ENCODE results near the gene IFNK.
A peak's percentile ranks its signal among the peaks of the same experiment; 100 is the strongest.

The IFNK gene

DNA sequence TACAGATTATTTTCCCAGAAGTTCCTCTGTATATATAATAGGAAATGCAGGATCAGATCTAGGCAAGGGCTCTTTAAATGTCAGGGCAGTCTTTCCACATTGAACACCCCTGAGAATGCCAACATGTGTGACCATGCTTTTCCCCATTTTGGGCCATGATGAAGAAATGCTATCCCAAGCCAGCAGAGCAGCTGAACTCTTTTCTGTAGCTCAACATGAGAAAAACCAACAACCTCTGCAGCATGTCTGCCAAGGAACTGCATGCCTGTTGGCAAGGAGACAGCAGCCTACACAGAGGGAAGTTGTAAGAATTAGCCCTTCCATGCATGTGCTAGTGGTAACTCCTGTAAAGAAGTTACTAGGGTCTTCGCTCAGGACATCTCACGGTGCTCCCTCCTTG is 9.5 kb upstream of the IFNK start:
- no peak for DNase-seq

DNA sequence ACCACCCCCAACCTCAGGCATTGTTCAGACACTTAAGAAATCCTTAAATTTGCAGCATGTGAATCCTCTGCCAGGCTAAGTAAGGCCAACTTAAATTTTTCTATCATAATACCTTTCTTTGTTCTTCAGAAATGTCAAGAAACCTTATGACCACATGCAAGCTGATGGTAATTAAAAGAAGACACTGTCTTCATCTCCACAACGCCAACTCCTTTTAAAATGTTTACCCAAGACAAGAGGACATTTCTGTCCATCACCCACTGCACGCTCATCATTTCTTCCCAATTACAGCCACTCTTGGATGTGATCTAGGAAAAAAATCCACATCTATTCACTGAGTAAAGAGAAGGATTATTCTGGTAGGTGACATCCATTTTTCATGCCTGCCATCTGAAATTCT is 6.1 kb upstream of the IFNK start:
- no peak for DNase-seq

DNA sequence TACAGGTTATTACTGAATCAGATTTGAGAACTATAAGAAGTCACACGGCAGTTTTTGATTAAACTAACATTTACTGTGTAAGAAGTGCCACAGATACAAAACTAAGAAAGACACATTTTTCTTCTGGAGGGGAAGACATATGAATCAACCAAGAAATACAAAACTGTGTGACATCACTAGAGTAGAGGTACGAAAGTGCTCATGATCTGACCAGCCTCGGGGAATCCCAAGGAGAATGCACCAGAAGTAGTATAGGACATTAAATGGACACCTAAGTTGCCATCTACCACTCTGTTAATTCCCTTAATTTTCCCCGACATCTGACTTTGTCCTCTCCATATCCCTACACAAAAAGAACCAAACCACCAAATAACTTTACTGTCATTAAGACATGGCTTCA is 5.3 kb upstream of the IFNK start:
- no peak for DNase-seq

DNA sequence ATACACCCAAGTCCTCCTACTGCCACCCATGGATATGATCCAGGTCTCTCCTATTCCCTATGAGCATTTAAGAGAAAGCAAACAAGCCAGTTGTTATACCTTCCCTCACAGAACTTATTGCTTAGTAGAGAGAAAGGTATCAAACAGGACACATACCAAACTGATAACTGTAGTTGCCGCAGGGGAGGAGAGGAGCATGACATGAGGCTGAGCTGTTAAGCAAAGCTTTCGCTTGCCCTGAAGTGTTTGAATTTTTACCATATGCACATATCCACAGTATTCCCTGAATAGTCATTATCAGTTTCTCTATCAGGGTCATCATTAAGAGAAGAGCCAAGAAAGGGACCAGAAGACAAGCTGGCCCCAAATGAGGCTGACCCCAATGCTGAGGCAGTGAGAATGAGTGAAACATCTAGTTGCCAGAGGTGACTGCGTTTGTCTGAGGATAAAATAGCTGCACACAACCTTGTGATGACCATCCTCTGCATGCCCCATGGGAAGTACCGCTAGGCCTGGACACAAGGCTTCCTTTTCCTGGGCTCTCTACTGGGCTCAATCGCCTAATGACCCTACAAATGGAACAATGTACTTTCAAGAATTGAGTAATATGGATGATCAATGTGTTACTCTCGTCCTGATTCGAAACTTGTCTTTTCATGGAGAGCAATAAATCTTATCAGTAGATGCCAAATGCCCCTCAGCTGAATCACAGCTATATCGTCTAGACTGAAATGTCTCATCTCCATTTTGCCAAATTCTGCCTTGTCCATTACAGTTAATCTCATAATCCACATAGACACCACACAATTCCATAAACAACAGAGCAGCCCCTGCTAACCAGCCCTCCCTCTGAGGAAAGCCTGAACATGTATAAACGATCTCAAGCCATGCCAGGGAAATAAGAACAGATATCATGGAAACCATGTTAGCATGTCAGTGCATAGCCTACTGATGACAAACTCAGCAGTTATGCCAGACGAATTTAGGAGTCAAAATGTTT is 4.3 kb upstream of the IFNK start:
- no peak for DNase-seq

DNA sequence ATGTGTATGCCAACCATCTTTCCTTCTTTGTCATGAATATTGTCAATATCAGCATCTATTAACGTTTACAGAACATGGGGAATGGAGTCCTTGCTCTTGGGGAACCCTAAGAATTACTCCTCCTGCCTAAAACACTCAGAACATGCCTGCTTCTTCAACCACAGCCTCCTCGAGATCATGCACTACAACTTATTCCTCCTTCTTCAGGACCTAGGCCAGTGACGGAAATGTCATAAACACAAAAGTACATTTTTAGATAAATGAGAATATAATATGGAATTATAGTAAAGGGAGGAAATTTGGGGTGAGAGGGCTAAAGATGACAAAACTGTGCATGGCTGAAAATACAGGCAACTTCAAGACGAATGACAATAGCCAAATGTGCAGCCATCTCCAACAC is 3.1 kb upstream of the IFNK start:
- DNase-seq = no peak

DNA sequence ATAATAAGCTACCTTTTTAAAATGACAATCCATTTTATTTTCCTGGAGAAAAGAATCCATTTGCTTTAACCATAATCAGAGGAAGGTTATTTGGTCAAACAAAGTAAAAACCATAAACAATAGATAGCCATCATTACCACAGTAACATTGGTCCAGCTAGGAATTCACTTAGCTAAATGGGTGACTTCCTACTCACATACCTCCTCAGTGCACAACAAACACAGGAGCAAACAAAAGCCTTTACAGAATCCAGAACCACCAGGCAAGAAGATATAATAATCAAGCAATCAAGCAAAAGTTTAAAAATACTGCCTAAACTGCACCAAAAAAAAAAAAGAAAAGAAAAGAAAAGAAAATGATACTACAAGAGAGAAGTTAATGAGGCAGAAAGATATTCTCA is 949 bp upstream of the IFNK start:
- no peak for DNase-seq

DNA sequence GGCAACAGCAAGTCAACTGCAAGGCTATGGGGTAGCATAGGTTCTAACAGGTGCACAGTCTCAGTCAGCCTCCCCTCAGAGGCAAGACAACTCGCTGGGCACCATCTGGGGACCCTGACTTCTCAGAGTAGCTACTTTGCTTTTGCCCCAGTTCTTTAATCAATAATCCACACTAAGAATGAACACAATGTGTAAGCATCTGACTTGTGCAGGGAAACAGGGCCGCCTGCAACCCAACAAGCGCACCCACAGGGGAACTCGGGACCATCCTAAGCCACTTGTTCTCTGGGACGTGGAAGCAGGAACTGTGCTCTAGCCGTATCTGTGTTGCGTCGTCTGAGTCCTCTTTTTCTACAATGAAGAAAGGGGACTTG is 3.6 kb downstream of the IFNK start:
- DNase-seq = no peak

DNA sequence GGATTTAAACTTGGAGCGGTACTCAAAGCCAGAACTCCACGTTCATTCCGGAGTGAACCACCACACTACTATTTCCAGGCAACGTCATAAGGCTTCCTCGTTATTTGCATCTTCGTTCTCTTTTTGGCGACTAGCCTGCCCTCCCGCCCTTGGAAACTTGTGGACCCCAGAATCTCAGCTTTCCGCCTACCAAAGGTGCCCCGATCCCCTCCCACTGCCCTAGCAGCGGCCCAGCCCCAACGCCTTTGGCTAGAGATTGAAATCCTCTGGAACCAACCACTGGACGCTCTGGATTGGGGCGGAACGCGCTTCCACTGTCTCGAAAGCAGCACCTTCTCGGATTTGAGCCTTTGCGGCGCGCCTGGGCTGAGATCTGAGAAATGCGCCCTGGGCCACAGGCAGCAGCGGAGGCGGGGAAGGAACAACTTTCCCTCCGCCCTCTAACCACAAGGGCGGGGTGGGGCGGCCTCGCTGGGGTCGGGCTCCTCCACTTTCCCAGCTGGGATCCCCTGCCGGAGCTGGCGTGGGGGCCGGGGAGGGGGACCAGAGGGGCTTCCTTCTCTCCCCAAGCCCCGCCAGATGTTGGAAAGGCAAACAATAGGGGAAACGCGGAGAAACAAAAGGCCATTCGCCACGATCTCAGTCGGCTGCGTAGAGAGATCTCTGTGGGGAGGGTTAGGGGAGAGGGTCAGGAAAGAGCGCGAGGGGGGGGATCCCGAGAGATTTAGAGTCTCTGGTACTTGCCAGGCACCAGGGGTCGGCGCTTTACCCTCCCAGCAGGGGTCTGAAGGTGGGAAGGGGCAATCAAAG is 4.2 kb downstream of the IFNK start:
- peak; percentile 9 to 14 for DNase-seq

DNA sequence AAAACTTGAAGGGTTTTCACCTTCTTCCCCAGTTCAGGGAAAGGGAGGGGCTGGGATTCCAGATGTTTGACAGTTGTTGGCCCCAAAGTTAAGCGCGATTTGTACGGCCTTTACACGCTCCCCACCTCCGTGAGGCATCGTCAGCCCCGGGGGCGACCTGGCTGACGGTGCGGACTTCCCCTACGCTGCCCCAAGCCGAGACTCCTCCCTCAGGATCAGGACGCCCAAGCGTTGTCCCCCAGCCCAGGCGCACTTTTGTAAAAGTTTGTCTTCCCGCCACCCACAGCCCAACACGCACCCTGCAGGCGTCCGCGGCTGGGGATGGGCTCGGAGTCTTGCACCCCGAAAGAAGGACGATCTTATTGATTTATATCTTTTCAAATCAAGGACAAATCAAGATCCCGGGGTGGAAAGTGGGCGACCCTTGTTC is 4.8 kb downstream of the IFNK start:
- DNase-seq = peak in 1 of 2 experiments; percentile 6

DNA sequence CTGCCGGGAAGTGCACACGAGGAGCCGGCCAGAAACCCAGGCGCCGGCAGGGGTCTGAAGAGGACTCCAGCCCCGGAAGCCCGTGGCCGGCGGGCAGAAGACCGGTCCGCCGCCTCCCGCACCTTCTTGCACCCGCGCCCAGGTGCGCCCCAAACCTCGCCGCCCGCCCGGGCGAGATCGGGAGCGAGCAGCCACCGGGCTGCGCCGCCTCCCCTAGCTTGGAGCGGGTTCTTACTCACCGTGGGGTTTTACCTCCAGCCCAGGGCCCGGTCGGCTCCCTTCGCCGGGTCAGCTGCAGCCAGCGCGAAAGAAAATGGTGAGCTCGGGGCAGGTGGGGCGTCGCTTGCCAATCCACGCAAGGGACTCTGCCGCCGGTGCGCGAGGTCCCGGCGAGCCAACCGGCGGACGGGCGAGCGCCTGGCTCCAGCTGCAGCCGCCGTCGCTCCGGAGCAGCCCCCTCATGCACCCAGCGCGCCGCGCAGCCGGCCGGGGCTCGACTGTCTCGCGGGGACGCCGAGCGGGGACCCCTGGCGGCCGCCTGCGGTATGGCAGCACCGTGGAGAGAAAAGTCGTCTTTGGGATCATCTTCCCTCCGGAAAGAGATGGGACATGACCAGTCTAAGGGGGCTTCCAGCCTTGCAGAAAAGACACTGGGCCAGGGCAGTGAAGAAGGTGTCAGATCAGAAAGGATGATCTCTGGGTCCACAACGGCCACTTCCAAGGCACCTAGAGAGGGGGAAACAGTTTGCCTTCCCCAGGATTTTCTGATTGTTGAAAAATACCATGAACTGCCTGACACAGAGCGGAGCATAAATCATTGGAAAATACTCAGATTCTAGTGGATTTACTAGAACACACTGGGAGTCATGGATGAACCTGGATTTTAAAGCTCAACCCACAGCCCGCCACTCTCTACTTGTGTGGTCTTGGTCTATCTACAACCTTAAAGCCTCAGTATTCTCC is 5.5 kb downstream of the IFNK start, which contains the start of gene MOB3B:
Gene MOB3B, minus strand, starts transcription at position 499 of the 963 bp plus-strand sequence. CDS start 74,264 bp downstream, outside the sequence.
- peak; percentile 12 to 25 for DNase-seq

DNA sequence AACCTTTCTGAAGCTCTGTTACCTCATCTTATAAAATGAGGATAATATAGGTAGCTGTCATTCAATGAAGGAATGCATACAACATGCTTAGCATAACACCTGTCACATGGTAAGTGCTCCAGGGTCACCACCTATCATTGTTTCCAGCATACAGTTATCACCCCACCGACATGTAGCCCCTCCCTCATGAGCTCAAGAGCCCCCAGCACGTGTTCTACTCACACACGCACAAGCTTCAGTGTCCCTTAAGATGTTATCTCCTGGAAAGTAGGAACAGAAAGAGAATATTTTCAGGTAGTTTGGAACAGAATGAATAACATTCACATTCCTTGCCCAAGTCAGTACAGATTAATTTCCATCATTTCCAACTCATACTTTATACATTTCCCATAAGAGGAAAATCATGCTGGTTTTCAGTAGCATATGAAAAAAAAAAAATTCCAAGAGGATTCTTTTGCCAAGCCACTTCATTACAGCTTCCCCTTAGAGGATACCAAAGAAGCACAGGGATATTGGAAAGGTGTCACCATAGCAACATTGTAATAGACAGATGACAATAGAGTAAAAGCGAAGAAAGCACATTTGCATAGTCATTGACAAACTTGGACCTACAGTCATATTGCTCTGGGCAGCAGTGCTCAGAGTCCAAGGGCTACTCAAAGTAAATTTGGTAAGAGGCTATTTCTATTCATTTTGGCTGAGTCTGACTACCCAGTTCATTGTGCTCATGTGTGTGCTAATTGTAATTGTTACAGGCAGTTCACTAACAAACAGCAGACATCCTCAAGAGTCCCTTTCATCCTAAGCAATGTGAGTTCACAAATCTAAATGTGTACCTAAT is 7.0 kb downstream of the IFNK start:
- no peak for DNase-seq

DNA sequence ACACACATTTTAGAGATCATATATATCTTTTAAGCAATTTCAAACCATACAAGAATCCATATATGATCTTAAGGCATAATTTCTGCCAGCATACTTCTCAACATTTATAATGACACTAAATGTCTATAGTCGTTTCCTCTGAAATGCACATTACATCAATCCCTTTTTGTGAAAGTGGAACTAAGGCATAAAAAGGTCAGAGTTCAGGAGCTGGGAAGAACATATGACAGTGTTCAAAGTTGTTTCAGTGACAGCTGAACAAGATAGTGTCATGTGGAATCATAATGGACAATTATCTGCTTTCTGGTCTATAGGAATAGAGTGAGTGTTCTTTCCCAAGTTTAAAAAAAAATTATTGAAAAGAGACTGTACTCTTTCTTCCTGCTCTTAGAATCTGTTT is 8.0 kb downstream of the IFNK start:
- no peak for DNase-seq

DNA sequence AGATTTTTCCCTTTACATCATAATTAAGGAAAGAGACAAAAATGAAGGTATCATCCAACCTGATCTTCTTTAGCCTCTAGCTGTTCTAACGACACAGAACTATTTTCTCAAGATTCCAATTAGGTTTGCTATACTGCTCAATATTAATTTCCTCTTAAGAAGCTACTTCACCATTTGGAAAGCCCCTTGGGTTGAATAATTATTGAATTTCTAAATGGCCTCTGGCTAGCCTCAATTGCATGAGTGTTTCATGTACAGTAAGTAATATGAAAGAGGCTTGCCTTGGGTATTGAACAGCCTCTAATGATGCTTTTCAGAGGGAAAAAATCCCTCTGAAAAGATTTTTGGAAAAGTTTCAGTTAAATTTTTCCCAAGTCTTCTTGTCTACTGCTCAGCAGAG is 9.2 kb downstream of the IFNK start:
- DNase-seq = no peak

DNA sequence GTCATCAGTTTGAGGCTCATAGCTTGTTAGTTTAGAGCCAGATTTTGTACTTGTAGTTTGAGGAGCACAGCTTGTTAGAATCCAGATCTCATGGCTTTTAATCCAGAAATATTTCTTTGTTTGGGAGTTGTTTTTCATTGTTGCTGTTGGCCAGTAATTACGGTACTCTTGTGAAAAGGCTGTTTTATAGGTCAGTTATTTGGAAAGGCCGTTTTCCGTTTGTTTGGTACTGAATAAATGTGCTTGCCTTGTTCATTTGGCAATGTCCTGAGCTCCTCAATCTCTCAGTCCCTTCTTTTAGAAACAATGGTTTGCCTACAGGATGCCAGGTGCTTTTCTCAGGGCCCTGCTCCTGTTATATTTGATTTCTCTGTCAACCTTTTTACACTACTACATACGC is 10.0 kb downstream of the IFNK start:
- no peak for DNase-seq

DNA sequence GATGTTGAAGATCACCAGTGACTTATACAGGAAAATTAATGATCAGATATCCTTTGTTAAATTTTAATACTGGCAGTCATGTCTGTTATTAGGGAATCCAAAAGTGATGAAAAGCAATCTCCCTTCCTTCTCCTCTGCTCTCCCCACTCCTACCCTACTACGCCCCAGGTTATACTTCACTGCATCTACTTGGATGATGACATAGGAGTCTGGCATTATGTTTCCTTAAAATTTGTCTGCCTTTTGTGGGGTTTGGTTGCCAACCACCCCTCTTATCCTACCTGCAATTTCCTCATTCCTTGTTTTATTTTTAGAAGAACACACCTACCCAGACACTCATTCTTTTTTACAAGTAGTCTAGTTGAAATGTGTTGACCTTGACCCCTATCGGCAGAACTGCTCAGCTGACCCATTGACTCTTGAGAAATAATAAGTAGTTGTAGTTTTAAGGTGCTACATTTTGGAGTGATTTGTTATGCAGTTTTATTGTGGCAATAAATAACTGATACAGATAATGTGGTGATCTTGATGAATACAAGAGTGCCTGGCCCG is 10.6 kb downstream of the IFNK start:
- DNase-seq = no peak

DNA sequence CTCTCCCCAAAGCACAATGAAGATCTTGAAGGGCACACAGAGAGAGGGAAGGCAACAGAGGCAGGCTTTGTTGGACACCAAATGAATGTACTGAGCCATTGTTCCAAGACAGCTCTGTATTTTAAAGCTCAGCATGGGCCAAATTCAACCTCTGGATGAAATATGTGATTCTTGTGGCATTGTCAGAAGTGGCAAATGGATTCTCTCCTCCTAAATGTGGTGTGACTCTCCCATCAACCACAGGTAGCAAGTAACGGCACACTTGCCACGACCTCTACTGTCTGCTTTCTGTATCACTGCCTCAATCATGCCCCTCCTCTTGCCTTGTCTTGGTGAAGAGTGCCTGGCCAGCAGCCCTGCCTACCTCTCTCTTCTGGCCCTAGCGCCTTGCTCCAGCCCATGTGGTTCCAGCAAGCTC is 11.6 kb downstream of the IFNK start:
- DNase-seq = no peak

DNA sequence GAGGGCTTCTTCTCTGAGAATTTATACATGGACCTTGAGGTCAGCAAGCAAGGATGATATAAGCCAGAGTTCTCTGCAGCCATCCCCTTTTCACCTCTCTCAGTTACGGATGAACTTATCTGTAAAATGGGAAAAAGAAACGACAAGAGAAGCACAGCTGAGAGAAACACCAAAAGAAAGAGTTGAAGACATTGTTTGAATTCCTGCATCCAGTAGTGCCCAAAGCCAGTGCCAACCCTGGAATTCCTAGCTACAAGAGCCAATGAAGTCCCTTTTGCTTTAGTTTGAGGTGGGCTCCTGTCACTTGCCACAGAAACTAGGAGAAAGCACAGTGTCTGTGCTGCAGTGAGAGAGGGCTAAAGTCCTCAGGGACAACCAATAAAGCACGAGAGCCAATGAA is 12.1 kb downstream of the IFNK start:
- no peak for DNase-seq

DNA sequence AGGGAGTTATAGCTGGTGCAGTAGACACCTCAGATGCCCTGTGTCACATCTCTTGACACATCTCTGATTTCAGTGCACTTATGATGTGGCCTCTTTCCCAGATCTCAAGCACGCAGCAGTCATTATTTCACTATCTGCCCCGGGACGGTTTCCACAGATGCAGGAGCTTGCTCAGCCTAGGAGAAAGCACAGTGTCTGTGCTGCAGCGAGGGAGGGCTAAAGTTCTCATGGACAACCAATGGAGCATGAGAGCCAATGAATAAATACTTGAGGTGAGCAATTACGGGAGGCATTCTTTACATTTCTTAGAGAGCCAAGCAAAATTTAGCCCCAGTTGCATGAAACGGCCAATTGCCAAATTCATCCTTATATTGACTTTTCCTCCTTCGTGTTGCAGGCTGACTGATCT is 12.9 kb downstream of the IFNK start:
- DNase-seq = no peak

DNA sequence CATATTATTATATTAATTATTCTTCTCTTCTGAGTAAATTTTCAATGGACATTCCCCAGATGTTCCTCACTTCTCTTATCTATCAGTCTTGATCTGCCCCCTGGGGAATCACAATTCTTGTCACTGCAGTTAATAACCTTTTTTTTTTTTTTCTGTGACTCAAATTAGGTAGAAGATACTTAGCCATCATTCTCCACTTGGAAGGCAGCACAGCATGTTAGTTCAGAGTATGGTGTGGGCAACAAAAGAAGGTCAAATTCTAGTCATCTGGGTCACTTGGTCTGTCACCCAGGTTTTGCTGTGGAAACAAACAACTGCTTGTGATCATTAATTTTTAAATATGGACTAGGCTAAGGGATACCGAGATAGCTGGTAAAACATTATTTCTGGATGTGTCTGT is 13.7 kb downstream of the IFNK start:
- no peak for DNase-seq

DNA sequence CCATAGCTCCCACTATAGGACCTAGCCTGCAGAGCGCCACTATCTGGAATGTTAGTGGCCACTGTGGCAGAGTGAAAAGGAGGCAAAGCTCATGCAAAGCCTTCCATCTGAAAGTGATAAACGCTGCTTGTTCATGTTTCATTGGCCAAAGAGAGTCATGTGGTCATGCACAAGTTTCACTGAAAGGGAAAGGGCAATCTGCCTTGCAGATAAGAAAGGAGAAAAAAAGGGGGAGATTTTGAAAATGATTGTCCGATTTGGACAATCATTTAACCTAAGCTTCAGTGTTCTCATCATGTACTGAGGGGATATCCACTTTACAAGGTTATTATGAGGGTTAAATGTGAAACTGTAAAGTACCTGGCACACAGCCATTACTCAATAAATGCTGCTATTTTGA is 14.6 kb downstream of the IFNK start:
- no peak for DNase-seq
